GM12865 (cell line): ENCODE measurements around the gene PAX2.

Experiments
- DNase-seq: peaks from one replicate; pipeline ENCODE4 v3.0.0; 2010; ENCODE audit warnings: low read depth
- H3K4me3 ChIP-seq: 2 replicates; pipeline ENCODE4 v1.5.1; 2011; ENCODE audit warnings: mild to moderate bottlenecking, low read depth, low read length, control low read depth
- CTCF ChIP-seq: IDR thresholded peaks from 2 replicates; pipeline ENCODE4 v1.5.1; 2011; ENCODE audit warnings: low read length, control low read depth, low read depth, inconsistent platforms; ENCODE audit not compliant: insufficient read depth; ENCODE audit errors: missing control alignments

The PAX2 gene

GRCh38 chr10:100876585-100877460, 131.4 kb downstream of the PAX2 start:
- TF ChIP-seq CTCF: no peak
- H3K4me3 ChIP-seq: no peak overlapping the region
- DNase-seq: no peak

GRCh38 chr10:100877461-100877850, 132.1 kb downstream of the PAX2 start:
- no peak for DNase-seq
- no peak for TF ChIP-seq CTCF

GRCh38 chr10:100878291-100878910, 133.0 kb downstream of the PAX2 start:
- H3K4me3 ChIP-seq: no peak overlapping the region
- TF ChIP-seq CTCF: peak; percentile 55
- DNase-seq: peak; percentile 58

More at GRCh38 chr10:100877461-100877850, 132.1 kb downstream of the PAX2 start:
- H3K4me3 ChIP-seq: no peak overlapping the region
